OCI-M2 (cell line): ENCODE results near the gene EVL.

Source experiments
- DNase-seq: peaks from one replicate; lab custom pipeline; 2025; ENCODE audit not compliant: unreplicated experiment; lab: John Stamatoyannopoulos, UW

The EVL gene

GRCh38 chr14:100108042-100108825 lies 43.0 kb downstream of the EVL start:
- peak; percentile 18 for DNase-seq

DNA sequence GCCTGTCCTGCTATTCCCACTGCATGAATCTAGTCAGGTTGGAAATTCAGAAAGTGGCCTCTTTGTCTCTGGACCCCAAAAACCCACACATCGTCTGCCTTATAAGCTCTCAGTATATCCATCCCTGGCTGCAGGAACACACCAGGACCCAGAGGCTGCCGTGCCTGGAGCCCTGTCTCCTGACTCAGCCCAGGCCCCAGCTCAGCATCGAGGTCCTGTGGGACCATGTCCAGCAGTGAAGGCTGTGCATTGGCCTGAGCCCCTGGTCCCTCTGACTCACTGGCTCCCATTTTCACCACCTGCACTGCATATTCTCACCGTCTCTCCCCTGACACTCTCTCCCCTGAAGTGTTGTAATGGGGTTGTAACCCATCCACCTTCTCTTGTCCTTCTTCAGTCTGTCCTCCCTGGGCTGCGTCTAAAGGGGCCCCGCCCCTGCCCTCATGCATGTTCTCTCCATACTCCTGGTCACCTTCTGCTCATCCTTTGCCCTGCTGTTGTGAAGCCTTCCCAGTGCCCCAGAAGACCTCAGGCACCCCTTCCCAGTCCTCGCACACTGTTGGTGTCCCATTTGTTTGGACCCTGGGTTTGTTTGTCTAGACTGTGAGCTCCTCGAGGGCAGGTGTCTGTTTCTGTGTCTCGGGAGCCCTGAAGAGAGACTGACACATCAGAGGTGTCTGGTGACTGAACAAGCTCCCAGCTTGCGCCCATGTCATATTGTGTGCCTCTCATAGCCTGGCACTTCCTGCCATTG lies 43.8 kb downstream of the EVL start:
- no peak for DNase-seq

DNA sequence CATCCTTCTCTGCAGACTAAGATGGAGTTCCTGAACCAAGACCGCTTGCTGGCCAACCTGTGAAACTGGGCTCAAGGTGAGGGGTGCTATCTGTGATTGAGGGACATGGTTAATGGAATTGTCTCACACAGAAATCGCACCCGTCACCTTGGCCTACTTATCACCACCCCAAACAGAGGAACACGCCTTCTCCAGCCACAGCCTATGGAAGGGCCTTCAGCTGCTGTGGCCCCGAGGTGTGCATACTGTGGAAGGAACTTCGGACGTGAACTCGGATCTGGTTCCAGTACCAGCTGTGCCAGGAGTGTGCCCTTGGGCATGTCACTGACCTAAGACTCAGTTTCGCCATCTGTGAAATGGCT lies 44.4 kb downstream of the EVL start:
- no peak for DNase-seq

GRCh38 chr14:100110816-100111215 lies 45.6 kb downstream of the EVL start:
- no peak for DNase-seq

DNA sequence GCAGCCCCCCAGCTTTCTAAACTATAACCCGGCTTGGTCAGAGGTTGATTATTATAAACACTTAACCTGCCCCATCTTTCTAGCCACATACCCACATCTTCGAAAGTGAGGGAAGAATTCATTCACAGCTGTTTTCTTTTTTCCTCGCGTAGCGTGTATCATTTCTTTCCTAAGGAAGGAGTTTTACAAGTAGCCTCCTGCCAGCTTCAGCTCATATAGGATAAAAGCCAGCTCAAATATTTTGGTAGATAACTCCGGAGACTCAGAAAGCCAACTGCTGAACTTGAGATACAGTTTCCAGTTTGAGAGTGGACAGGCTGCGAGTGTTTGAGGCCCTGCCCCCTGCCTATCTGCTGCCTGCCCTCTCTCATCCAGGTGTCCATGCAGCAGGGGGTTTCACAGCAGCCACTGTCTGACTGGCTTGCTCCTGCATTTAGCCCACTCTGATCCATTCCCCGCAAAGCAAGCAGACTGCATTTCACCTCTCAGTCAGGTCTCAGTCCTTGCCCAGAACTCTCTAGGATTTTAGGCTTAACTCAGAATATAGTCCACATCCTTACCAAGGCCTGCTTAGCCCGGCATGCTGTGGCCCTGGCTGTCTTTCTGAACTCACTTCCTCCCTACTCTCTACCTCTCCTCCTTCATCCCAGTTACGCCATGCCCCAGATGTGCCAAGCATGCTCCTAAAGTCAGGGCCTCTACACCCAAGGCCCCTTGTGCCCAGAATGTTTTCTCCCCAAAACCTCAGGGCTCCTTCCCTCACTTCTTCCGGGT lies 46.9 kb downstream of the EVL start:
- DNase-seq, result no peak

- no peak for DNase-seq
Measured at GRCh38 chr14:100114109-100114765, 49.0 kb downstream of the EVL start.

GRCh38 chr14:100115236-100115635 lies 50.0 kb downstream of the EVL start:
- no peak for DNase-seq

DNA sequence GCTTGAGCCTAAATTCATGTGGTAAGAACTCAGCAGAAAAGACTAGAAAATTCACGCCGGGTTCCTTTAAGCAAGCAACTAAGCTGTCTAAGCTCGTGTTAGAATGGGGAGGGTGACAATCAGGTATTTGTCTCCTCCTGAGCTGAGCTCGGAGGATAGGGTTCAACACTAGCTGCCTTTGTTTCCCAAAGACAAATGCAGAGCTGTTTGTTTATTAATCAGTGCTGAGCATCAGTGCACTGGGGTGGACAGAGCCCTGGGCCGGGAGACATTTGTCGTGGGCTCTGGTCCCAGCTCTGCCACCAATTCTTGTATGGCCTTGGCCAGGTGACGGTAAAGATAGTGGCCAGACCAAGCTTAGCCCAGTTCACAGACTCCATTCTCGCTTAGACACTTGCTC lies 50.5 kb downstream of the EVL start:
- no peak for DNase-seq

DNA sequence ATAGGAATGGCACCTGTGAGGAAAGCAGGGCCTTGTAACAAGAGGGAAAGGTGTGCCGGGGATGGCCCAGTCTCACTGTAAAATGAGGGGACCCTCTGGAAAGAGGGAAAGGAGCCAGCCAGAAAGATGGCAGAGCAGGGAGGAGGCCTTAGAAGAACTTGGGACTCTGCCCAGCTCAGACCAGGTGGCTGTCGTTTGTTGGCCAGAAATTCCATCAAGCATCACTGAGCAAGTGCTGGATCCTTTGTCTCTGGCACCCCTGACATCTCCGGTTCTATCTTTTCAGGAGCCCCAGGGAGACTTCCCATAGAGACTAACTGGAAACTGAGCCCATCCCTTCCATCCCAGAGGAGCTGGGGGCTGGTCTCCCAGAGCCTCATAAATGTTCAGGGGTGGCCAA lies 50.9 kb downstream of the EVL start:
- no peak for DNase-seq

DNA sequence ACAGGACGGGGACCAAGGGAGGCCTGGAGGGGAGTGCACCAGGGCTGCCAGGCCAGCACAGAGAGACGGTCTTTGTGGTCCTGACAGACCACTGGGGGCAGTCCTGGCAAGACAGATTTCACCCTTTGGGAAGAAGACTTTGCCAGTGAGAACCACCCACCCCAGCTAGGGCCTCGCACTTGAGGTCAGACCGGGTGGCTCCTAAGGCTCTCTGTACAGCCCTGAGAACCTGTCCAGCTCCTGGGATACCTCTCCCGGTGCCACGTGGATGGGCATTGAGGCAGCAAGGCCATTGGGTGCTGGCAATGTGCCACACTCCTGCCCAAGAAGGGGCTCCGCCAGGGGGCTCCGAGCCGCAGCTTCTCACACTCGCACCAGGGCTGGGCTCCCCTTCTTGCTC lies 51.8 kb downstream of the EVL start:
- no peak for DNase-seq

DNA sequence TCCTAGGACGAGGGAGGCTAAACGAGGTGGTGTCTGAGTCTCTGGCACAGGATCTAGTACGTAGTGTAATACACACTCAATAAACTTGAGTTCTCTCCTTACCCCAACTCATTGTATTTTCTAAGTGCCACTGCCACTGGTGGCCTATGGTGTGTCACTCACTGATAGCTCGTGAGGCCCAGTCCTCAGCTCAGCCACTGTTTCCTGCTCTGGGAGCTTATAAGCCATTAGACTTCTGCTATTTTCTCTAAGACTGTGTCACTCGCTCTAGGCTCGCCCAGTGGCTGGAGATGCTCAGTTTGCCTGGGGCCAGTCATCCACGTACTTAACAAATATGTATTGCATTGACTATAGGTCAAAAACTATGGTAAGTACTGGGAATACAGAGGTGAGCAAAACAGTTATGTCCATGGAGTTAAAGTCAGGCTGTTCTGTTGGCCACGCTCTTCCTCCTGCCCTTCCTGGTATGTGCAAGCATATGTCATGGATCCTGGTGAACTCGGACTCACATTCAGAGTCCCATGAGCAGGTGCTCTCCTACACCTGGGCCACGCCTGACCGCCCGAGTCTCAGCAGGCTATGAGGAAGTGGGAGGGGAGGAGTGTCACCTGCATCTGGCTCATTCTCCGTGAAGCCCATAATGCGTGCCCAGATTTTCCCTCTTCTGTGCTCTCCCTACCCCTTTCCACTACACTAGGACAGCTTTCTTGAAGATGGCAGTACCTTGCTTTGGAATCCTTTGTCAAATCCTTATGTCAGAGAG lies 52.6 kb downstream of the EVL start:
- DNase-seq, result no peak

DNA sequence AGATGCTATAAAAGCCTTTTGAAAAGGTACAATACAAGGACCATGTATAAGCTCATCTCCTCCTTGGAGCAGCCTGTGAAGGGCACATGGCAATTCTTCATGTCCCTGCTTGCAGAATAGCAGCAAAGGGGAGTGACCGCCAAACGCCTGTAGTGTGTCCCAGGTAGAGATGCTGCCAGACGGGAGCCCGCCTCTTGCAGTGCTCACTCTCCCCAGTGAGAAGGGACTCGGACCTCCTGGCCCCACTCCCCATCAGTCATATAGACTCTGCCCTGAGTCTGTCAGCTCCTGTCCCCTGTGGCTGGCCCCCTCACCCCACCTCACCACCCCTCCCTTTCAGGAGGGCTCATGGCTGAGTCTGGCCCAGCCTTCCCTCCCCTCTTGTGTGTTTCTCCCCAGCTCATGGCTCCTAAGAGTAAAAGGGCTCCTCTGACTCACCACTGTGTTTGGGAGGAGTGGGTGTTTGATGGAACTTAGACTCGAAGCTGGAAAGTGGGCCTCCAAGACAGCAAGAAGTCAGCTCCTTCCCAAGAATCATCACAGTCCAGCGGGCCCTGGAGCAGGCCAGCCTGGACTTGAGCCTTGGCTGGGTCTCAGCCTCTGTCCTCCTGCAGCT lies 53.3 kb downstream of the EVL start:
- DNase-seq, result no peak

DNA sequence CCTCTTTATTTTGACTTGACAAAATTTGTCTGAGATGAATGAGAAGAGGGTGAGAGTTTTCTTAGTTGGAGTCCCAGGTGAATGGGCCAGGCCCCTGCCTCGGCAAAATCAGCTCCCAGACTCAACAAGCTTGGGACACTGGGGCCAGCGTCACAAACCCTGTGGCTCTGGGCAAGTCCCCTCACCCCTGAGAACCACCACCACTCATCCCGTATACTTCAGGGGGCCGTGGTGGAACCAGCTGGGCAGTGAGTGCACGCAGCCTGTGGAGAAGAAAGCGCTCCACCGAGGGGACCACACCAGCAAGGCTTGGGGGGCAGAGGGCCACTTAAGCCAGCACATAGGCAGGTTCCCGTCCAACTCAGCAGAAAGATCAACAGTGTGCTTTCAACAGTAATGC lies 54.0 kb downstream of the EVL start:
- no peak for DNase-seq

DNA sequence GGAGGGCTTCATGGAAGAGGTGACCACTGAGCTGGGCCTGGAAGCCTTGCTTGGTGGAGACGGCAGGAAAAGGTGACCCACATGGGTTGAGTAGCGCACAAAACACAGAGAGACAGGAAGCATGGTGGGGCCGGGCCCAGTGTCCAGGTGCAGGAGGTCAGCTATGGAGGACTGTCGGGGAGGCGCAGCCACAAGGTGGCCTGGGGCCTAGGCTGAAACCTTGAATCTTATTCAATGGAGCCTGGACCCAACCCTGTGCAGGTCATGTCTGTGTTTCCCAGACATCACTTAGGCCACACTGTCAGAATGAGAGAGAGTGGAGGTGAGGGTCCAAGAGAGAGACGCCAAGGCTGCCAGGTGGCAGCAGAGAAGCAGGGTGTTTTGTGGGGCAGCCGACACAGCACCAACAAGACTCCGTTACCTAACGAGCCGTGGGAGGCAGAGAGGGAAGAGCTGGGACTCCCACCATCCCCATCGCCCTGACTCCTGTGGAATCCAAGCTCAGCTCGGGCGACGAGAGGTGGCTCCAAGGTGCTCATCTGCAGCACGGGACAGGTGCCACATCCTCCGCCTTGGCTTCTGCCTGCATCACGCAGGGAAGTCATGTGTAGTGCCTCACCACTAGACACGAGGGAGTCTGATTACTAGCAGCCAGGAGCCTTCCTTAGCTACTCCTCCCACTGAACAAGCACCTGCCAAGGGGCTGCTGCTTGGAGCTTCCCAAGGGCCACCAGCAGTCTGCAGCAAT lies 55.5 kb downstream of the EVL start:
- DNase-seq, result no peak

- no peak for DNase-seq
Measured at GRCh38 chr14:100121643-100122480, 56.6 kb downstream of the EVL start.

DNA sequence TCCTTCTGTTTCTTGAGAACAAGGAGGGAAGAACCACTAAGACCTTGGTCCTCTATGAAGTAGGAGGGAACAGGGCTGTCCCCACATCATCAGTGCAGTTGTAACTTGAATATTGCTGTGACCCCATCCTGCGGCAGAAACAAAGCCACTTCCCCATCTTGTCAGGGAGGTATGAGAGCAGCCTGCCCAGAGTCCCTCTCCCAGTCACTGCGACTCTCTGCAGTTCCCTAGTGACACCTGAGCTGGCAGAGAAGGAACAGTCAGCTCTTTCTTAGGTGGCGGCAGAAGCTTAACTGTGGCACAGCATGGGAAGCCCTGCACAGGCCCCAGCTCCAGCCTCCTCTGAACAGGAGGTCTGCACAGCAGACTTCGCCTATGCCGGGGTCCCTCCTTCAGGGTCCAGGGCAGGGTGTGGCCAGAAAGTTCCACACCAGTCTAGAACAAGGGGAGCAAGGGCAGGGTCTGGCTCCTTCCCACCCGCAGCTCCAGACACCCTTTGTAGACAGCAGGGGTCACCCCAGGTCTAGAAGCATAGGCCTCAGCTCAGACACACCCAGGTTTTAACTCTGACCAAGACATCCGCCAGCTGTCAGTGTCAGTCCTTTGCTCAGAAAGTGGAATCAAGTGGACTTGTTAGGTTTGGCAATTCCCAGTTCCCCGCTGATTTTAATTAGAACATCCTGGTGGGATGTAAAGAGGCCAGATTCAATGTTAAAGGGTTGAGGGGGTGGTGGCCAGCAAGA lies 57.4 kb downstream of the EVL start:
- DNase-seq, result no peak

DNA sequence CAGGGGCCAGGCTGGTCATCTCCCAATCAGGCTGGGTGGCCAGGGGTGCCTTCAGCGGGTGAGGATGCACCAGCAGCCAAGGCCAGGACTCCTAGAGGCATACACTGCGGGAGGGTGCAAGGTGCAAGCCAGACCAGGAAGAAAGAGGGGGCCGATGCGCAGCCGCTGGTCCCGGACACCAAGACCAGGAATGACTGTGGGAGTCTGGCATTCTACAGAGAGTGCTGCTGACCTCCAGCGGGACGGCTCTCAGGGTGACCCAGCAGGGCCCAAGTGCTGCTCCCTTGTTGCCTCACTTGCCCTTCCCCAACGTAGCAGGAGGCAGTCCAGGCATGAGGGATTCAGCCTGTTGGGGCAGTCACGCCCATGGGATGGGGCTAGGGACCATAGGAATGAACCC lies 58.4 kb downstream of the EVL start:
- DNase-seq, result no peak

GRCh38 chr14:100124551-100125088 lies 59.4 kb downstream of the EVL start:
- no peak for DNase-seq
